Left ventricle myocardium superior (tissue), 1 donor: Measurements from ENCODE around the gene CDH15. TPM values are rescaled to one million over a fixed set of nuclear protein-coding genes. Genes with fewer than 3 reads are reported as not detected.

Experiments
- ATAC-seq: fragments of 200-7000 bp; cut with Tn5 transposase; one replicate; pipeline ENCODE4 v1.9.1; 2020; ENCODE audit warnings: mild to moderate bottlenecking, moderate library complexity
- DNase-seq: peaks from one replicate; pipeline ENCODE4 v3.0.0-alpha.2; 2020
- intact Hi-C: fragments of 100-400 bp; cut with micrococcal nuclease; formaldehyde crosslinking; loops from one replicate; pipeline ENCODE4 v1.11.0; 2022
- total RNA-seq: library from RNA; stranded (reverse); fragmentation: NEBNext Ultra II Directional; extraction: Animal tissue kit (Norgen Biotek cat#: 25700); gene quantifications from one replicate; pipeline ENCODE4 v1.2.1, GENCODE V29; 2021
- donor health status: DM: no; HTN: yes; CAD: no; lungs with severe emphysema.

The CDH15 gene
- total RNA-seq, 1 donor from 2014 or later: not detected

- ATAC-seq (no peak), DNase-seq (no peak)
- intact Hi-C loops: no loop called here
Measured at GRCh38 chr16:89166696-89167424, 4.7 kb upstream of the CDH15 start.

DNA sequence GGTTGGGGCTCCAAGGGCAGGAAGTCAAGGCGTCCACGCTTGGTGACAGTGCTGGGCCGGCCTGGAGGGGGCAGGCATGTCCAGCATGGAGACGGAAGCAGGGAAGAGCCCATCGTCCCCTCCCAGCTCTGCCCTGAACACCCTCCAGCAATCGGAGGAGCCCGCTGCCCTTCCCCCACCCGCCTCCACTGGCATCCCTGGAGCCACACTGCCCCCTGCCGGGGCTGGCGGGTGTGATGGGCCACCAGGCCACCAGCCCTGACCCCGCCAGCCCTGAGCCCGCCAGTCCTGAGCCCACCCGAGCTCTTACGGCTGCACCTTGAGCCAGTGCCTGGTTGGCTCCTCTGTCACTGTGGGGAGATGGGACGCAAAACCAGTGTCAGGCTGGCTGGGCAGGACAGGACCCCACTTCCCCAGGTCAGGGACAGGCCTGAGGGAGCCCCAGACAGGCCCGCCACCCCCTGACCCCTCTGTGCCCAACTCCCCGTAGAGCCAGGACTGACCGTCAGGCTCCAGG lies 4.1 kb upstream of the CDH15 start:
- intact Hi-C loops: no loop called here
- DNase-seq (peak; percentile 92), ATAC-seq (peak; percentile 69)

DNA sequence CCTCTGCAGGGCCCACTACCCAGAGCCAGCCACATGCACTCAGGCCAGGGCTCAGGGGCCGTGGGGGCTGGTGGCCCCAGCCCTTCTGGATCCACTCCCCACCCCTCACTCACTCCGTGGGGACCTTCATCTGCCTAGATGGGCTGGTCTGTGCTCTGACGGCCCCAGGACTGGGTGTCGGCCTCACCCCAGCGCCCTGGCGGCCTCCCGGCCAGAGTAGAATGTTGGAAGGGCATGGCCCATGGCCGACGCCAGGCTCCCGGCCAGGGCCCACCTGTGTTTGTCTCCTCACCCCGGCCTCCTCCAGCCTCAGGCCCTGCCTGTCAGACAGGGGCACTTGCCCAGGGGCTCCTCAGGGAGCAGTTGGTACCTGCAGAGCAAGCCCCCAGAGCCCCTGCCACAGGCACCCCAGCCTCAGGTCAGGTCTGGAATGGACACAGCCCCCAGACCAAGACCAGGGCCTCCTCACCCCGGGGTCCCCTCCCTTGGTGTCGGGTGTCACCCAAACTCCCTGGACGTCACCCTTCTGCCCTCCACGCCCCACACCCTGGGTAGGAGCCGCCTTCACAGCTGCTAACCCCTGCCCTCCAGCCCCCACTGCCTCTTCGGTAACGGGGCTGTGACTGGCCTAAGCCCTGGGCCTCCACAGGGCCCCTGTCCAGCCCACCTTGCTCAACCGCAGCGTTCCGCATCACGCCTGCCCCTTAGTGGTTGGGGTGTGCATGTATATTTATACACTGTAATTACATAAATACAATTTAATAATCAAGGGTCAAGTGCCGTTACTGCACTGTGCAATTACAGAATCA lies 3.0 kb upstream of the CDH15 start:
- intact Hi-C loops: no loop called here
- DNase-seq: no peak

DNA sequence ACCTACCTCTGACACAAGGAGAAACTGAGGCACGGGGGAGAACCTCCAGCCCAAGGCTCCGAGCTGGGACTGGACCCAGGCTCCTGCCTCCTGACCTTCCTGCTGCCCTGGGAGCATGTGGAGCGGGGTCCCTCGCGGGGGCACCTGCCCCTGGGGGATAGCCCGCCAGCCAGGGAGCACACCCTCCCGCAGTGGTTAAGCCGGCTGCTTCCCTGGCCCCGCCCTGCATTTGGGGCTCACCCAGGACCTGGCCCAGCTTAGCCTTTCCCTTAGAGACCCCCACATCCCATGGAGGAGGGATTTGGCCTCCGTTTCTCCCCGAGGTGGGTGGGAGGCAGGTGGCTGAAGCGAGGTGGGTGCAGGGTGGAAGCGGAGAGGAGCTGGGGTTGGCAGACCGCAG lies 1.8 kb upstream of the CDH15 start:
- no peak for ATAC-seq
- intact Hi-C loops: no loop called here
- DNase-seq: no peak

More for the DNA sequence above, 3.0 kb upstream of the CDH15 start:
- no peak for ATAC-seq

DNA sequence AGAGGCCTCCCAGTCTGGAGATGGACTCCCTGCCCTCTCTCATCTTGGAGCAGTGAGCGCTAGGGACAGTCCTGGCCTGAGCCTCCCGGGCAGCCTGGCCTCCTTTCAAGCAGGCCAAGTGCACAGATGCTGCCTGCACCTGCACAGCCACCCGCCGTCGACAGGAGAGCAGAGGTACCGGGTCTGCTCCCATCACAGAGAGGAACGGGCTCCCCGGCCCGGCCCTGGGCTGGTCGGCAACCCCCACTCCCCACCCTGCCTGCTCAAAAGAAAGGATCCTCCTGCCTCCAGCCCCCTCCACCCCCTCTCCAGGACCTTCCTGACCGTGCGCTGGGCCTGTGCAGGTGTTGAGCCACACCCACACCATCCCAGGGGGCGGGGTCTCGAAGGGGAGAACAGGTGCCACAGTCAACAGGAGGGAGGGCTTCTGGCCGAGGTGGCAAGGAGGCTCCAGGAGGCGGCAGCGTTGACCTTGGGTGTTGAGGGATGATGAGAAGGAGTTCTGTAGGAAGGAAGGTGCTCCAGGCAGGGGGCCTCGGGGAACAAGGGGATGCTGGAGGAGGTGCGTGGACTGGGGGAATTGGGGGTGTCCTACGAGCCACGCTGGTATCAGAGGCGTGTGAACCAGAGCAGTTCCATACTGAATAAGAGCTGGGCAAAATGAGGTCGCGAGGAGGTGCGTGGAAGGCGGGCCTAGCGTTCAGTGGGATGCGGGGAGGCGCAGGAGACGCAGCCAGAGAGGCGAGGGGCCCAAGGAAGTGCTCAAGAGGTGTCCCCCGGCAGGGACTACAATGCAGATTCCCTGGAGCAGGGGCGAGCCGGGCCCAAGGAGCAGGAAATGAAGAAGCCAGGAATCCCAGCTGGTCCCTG lies 967 bp upstream of the CDH15 start:
- DNase-seq: no peak
- intact Hi-C loops: no loop called here
- no peak for ATAC-seq

DNA sequence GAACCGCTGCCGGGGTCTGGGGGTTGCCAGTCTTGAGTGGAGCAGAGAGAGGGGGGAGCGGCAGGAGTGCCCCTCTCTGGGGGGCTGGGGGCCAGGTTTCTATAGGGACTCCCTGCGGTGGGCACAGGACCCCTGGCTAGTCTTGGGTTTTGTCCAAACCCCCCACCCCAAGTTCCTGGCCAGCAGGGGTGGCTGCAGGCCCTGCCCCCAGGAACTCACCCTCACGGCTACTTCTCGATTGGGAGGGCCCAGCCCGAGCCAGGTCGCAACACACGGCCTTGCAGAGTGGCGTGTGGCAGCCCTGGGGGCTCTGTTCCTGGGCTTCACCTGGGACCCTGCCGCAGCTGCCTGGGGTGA lies 601 bp downstream of the CDH15 start:
- ATAC-seq (no peak), DNase-seq (no peak)
- intact Hi-C loops: no loop called here

- DNase-seq (no peak), ATAC-seq (no peak)
- intact Hi-C loops: no loop called here
Measured at GRCh38 chr16:89172528-89173173, 1.1 kb downstream of the CDH15 start.

- intact Hi-C loops: no loop called here
- DNase-seq: no peak
- no peak for ATAC-seq
Measured at GRCh38 chr16:89173174-89173921, 1.8 kb downstream of the CDH15 start.

GRCh38 chr16:89174055-89174827 lies 2.7 kb downstream of the CDH15 start:
- intact Hi-C loops: no loop called here
- no peak for DNase-seq
- ATAC-seq: no peak

- intact Hi-C loops: no loop called here
- DNase-seq: no peak
- no peak for ATAC-seq
Measured at GRCh38 chr16:89174877-89175276, 3.3 kb downstream of the CDH15 start.

- ATAC-seq (no peak), DNase-seq (no peak)
- intact Hi-C loops: no loop called here
Measured at GRCh38 chr16:89175280-89176146, 4.0 kb downstream of the CDH15 start.

GRCh38 chr16:89176147-89176690 lies 4.7 kb downstream of the CDH15 start:
- DNase-seq: no peak
- no peak for ATAC-seq
- intact Hi-C loops: no loop called here

- intact Hi-C loops: no loop called here
- ATAC-seq (no peak), DNase-seq (no peak)
Measured at GRCh38 chr16:89176717-89177116, 5.2 kb downstream of the CDH15 start.

- intact Hi-C loops: no loop called here
- DNase-seq: no peak
- no peak for ATAC-seq
Measured at GRCh38 chr16:89177501-89177900, 6.0 kb downstream of the CDH15 start.

DNA sequence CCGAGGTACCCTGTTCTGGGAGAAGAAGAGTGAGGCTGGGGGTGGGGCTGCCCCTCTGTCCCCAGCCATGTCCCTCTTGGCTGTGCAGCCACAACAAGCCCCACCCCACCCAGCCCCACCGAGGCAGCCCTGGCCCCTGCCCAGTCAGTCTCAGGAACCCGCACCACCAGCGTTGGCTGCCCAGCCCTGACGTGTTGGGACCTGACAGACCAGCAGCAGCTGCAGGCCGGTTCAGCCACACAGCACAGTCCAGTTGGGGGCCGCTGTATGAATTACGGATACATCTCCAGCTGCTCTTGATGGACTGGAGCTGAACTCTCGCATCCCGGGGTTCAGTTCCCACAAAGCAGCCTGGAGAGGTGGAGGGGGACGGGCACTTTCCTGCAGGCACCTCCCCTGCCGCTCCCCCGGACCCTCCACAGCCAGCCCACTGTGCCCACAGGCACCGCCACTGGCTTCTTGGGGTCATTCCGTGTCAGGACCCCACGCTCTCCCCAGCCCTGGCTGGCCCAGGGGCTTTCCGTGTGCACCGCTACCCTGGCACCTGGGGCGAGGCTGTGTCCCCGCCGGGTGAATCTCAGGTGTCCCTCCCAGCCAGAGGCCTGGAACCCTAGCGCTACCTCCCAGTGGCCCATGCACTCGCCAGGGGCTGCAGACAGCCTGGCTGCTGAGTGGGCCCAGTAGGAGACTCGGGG lies 7.1 kb downstream of the CDH15 start:
- no peak for ATAC-seq
- no peak for DNase-seq
- intact Hi-C loops: no loop called here

DNA sequence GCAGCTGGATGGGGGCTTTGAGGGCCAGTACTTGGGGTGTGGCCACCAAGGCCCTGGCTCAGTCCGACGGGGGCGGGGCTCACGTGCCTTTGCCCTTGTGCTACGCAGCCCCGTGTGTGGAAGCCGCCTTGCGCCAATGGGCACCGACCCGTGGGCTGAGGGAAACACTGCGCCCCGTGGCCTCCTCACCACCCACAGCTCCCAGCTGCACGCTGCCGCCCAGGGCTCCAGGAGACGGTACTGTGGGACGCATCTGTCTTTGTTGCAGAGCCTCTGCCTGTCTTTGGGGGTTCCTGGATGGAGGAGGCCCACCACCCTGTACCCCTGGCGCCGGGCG lies 7.6 kb downstream of the CDH15 start:
- DNase-seq: no peak
- intact Hi-C loops: no loop called here
- no peak for ATAC-seq
